Coronary artery (tissue), 2 donors: ENCODE data around the gene SLC17A8.

Source experiments
- DNase-seq: peaks from one replicate; pipeline ENCODE4 v3.0.0-alpha.2; 2017; ENCODE audit warnings: low spot score
- H3K27ac ChIP-seq, 2 donors: fragments of 200-600 bp; sonication (generic); one replicate each; pipeline ENCODE4 v1.5.1; 2016 to 2019
- H3K4me3 ChIP-seq: fragments of 200-600 bp; sonication (generic); 2 replicates; pipeline ENCODE4 v1.5.1; 2016; ENCODE audit warnings: mild to moderate bottlenecking, moderate library complexity
- CTCF ChIP-seq: fragments of 200-600 bp; sonication (generic); IDR thresholded peaks from one replicate; pipeline ENCODE4 v1.5.1; 2019; ENCODE audit warnings: antibody characterized with exemption

SLC17A8 gene

GRCh38 chr12:100348657-100349454 is 8.0 kb upstream of the SLC17A8 start:
- no peak for DNase-seq
- TF ChIP-seq CTCF: no peak
- Histone ChIP-seq H3K27ac (no peak overlapping the region), H3K4me3 (no peak overlapping the region)

- TF ChIP-seq CTCF: no peak
- DNase-seq: no peak
- Histone ChIP-seq H3K27ac (no peak overlapping the region), H3K4me3 (no peak overlapping the region)
Observed at GRCh38 chr12:100359248-100359647, 2.4 kb downstream of the SLC17A8 start.

GRCh38 chr12:100359822-100360221 is 2.9 kb downstream of the SLC17A8 start:
- Histone ChIP-seq H3K27ac (no peak overlapping the region), H3K4me3 (no peak overlapping the region)
- TF ChIP-seq CTCF: no peak
- DNase-seq: no peak

- no peak overlapping the region for H3K27ac ChIP-seq
- DNase-seq: no peak
- no peak overlapping the region for H3K4me3 ChIP-seq
- no peak for TF ChIP-seq CTCF
Observed at GRCh38 chr12:100360450-100360849, 3.6 kb downstream of the SLC17A8 start.

- no peak overlapping the region for H3K27ac ChIP-seq
- TF ChIP-seq CTCF: no peak
- H3K4me3 ChIP-seq: no peak overlapping the region
- DNase-seq: no peak
Observed at GRCh38 chr12:100364324-100364723, 7.5 kb downstream of the SLC17A8 start.

- DNase-seq: no peak
- H3K4me3 ChIP-seq: no peak overlapping the region
- no peak overlapping the region for H3K27ac ChIP-seq
- no peak for TF ChIP-seq CTCF
Observed at GRCh38 chr12:100365411-100365810, 8.5 kb downstream of the SLC17A8 start.

- H3K27ac ChIP-seq: no peak overlapping the region
- DNase-seq: no peak
- no peak overlapping the region for H3K4me3 ChIP-seq
- no peak for TF ChIP-seq CTCF
Observed at GRCh38 chr12:100368066-100368465, 11.2 kb downstream of the SLC17A8 start.
